AG08395 (cell line): ENCODE measurements around the gene CBX7.
A peak's percentile ranks its signal among the peaks of the same experiment; 100 is the strongest.

Experiments used
- DNase-seq: peaks from one replicate; pipeline ENCODE4 v3.0.0; 2012; ENCODE audit warnings: mixed read lengths, low spot score

The CBX7 gene

GRCh38 chr22:39152511-39153219 lies at the start of gene CBX7:
CBX7 (minus strand) TSS chr22:39152680; CDS start chr22:39152444, 236 bp downstream.
- peak; percentile 99 for DNase-seq

DNA sequence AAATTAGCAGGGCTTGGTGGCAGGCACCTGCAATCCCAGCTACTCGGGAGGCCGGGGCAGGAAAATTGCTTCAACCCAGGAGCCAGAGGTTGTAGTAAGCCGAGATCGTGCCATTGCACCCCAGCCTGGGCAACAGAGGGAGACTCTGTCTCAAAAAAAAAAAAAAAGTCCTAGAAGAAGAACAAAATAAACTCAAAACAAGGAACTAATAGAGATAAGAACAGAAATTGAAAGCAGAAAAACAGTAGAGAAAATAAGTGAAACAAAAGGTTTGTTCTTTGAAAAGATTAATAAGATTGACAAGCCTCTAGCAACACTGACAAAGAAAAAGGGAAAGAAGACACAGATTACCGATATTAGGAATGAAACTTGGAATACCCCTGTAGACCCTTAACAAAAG lies 45.1 kb upstream of the CBX7 start:
- DNase-seq, result no peak

DNA sequence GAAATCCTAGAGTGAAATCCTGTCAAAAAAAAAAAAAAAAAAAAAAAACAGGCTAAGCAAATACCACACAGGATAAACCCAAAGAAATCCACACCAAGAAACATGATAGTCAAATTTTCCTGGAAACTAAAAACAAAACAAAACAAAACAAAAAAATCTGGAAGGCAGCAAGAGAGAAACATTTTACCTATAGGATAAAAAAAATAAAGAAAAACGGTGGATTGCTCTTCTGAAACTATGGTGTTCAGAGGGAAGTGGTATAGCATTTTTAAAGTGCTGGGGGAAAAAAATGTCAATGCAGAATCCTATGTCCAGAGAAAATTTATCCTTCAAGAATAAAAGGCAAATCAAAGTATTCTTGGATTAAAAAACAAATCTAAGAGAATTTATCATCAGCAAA lies 41.6 kb upstream of the CBX7 start:
- DNase-seq, result no peak

DNA sequence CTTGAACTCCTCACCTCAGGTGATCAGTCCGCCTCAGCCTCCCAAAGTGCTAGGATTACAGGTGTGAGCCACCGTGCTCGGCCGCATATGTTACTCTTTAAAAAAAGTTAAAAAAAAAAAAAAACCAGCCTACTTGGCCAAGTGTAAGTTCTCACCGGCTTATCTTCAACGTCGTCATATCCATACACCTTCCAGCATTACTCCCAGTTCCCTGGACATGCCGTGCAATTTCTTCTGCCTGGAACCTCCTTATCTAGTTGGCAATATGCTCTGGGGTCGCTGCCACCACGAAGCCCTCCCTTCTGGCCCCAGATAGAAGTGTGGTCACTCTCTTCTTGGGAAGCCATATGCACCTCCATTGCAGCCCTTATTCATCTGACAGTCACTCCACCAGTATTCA lies 36.3 kb upstream of the CBX7 start:
- DNase-seq, result no peak

- DNase-seq, result peak; percentile 95
Observed at GRCh38 chr22:39185601-39186012, 33.1 kb upstream of the CBX7 start.

DNA sequence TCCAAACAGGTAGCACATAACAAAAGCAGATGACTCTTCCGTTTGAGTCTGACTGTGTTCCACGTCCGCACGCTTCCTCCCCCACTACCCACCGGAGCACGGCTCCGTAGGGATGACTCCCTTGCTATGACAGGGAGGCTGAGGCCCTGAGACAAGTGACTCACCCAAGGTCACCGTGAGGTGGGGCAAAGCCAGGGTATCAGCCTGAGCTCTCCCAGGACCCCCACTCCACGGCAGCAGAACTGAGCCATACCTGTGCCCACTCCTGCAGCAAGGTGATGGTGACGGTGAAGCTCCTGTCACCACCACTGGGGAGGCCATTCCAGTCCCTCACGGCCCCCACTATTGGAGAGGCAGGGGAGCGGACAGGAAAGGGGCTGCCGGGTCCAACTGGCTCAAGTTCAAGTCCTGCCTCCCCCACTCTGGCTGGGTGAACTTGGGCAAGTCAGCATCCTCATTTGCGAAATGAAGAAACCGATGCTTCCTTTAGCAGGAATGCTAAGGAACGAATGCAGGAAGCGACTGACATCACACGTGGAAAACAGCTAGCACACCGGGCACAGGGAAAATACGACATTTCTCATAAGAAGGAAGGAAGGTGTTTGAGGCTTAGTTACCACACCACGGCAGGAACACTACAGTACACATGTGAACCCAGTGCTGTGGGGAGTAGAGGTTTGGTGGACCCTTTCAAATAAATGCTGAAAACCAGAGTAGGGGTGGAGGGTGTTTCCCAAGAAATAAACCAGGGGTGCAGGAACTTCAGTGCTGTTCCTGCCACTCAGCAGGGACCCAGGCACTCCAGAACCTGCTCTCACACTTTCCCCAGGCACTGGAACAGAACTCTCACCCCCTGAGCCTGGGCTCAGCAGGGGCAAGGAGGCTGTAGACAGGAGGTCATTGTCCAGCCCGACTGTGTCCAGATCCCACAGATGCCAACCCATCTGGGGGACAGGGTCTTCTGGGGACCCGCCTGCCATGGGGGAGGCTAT lies 32.4 kb upstream of the CBX7 start:
- peak; percentile 48 for DNase-seq

DNA sequence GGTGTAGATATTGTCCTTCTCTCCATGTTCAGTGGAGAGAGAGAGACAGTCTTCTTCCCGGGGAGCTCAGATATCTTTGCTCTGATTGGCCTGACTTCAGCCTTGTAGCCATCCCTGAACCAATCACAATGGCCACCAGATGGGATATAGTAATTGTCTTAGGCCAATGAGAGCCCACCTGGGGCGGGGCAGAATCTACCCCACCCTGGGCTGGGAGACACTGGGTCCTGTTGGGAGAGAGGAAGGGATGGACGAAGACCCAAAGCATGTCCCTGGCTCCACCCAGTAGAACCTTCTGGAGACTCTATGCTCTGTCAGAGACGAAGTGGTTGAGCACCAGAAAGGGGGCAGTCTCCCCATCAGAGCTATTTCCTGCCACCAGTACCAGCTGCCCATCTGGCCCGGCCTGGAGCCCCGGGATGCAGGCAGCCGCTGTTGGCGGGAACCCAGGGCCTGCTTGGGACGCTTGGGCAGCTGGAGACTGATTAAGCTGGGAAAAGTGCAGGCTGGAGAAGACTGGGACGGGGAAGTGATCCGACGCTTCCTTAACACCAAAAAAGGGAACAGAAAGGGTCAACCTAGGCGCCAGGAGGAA lies 31.6 kb upstream of the CBX7 start:
- DNase-seq, result peak; percentile 87

DNA sequence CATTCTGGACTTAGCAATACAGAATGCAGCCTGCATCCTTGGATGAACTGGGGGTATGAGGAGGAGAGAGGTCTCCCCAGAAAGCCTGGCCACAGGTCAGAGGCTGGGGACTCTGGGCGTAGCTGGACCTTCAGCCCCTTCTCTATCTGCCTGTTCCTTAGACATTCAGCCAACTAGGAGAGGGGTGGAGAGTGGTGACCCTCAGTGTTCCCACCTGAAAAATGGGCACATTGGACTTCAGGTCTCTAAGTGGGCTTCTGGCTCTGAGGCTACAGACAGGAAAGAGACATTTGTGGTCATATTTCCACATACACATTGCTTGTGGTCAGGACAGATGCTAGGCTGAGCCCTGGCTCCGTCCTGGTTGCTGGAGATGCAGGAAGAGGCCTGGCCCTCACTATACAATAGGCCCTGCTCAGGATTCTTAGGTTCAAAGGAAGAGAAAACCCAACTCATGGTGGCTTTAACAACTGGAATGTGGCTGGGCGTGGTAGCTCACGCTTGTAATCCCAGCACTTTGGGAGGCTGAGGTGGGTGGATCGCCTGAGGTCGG lies 30.1 kb upstream of the CBX7 start:
- DNase-seq, result no peak

GRCh38 chr22:39181778-39182177 lies 29.3 kb upstream of the CBX7 start:
- no peak for DNase-seq

GRCh38 chr22:39181356-39181755 lies 28.9 kb upstream of the CBX7 start:
- DNase-seq, result no peak

- DNase-seq, result no peak
Observed at GRCh38 chr22:39179841-39180335, 27.4 kb upstream of the CBX7 start.

DNA sequence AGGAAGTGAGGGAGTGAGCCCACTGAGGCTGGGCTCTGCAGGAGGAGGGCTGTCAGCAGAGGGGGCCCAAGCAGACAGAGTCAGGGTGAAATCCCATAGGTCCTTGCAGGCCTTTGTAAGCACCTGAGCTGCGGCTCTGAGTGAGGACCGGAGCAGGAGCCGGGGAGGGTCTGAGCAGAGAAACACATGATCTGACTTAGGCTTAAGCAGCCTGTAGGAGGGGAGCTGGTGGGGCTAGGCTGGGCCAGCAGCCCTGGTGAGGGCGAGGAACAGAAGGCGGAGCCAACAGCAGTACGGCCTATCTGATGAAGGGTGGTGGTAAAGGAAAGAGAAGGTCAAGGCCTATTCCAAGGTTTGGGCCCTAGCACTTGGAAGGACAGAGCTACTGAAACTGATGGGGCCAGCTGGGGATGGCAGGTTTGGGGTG lies 26.9 kb upstream of the CBX7 start:
- no peak for DNase-seq

DNA sequence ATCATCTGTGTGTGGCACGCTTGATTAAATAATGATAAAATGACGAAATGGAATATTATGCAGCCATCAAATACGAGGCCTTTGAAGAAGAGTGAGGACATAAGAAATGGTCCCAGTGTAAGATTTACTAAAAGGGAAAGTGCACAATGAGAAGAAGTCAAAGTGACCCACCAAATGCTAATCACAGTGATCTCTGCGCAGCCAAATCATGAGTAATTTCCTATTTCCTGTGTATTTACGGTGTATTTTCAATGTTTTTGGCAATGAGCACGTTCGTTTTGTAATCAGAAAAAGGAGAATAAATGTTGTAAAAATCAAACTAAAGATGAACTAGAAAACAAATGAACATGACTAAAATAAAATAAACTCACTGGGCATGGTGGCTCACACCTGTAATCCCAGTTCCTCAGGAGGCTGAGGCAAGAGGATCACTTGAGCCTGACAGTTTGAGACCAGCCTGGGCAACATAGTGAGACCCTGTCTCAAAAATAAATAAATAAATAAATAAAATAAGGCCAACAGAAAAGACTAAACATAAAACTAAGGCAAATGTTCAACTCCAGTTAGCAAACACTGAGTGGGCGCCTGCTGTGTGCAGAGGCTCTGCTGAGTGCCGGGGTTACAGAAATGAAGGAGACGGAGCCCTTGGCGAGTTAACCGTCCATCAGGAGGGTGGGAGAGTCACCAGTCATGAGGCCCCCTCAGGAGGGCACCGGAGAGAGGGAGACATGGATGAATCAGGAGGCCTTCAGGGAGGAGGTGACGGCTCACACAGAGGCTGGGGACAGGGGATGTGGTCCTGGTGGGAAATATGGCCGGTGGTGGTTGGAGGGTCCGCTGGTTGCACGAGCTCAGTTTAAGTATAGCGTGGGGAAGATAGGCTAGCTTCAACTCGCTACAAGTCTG lies 26.0 kb upstream of the CBX7 start:
- no peak for DNase-seq

- DNase-seq, result no peak
Observed at GRCh38 chr22:39177791-39178190, 25.3 kb upstream of the CBX7 start.

GRCh38 chr22:39177456-39177775 lies 24.9 kb upstream of the CBX7 start:
- DNase-seq, result no peak

GRCh38 chr22:39176714-39177455 lies 24.4 kb upstream of the CBX7 start:
- no peak for DNase-seq

- peak; percentile 86 for DNase-seq
Observed at GRCh38 chr22:39176143-39176713, 23.7 kb upstream of the CBX7 start.

DNA sequence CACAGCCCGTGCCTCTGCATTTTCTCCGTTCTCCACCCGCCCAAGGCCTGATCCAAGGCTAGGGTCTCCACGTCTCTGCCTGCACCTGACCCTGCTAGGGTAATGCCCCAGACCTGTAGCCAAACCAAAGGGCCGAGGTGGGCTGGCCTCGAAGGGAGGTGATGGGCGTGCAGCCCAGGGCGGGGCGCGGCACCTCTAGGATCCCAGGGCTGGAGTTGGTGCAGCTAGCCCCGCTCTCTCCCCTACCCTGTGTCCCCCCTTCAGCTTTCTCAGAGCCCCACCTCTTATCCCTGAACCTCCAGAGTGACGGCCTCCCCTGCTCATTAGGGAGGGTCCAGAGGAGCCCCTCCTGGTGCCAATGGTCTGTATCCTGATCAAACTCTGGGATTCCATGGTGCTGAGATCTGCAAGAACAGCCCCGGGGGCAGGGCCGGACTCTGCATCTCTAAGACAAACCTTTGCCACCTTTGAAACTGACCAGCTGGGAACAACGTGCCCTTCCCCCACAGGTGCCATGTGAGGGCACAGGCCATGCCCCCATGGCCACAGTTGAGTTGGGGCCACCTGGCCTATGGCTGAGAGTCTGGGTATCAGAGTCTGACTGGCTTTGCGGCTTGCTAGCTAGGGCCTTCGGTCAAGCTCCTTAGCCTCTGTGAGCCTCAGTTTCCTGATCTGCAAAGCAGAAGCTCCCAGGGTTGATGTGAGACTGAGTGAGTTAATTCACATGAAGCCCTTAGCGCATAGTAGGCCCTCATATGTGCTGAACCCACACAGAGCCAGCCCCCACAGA lies 23.1 kb upstream of the CBX7 start:
- no peak for DNase-seq
